Skeletal muscle tissue (tissue), 4 donors: ENCODE measurements around the gene ANKRD30A. TPM values are rescaled to one million over a fixed set of nuclear protein-coding genes. Genes with fewer than 3 reads are reported as not detected.
"Not testable (repeated sequence)": the region's sequence is repeated elsewhere in the genome, so short reads cannot be mapped to it uniquely, and the experiment has no call there.

Source experiments
- H3K27ac ChIP-seq: one replicate; pipeline ENCODE4 v1.7.0; 2013; ENCODE audit warnings: mild to moderate bottlenecking, low read depth, low read length, inconsistent platforms
- H3K27me3 ChIP-seq, 3 donors: one replicate each; pipeline ENCODE4 v1.7.0; 2013; ENCODE audit warnings: low read length in 3 of 3; ENCODE audit not compliant: control insufficient read depth in 3 of 3, insufficient read depth in 3 of 3
- H3K36me3 ChIP-seq, 3 donors: one replicate each; pipeline ENCODE4 v1.7.0; 2013; ENCODE audit warnings: low read length in 3 of 3; ENCODE audit not compliant: control insufficient read depth in 3 of 3, insufficient read depth in 3 of 3
- H3K4me1 ChIP-seq, 3 donors: one replicate each; pipeline ENCODE4 v1.7.0; 2013; ENCODE audit warnings: low read length in 3 of 3, mild to moderate bottlenecking in 3 of 3; ENCODE audit not compliant: control insufficient read depth in 3 of 3, insufficient read depth in 3 of 3
- H3K4me3 ChIP-seq, 3 donors: one replicate each; pipeline ENCODE4 v1.7.0; 2013; ENCODE audit warnings: low read length in 3 of 3
- H3K9ac ChIP-seq, 3 donors: one replicate each; pipeline ENCODE4 v1.7.0; 2013; ENCODE audit warnings: low read length in 3 of 3, mild to moderate bottlenecking in 3 of 3, moderate library complexity in 2 of 3, low read depth in 1 of 3
- H3K9me3 ChIP-seq, 3 donors: one replicate each; pipeline ENCODE4 v1.7.0; 2013; ENCODE audit warnings: low read length in 3 of 3; ENCODE audit not compliant: control insufficient read depth in 3 of 3
- total RNA-seq: library from RNA; depleted of rRNA; stranded (reverse); fragments of >200 nt; gene quantifications from one replicate; pipeline ENCODE4 v1.2.3, GENCODE V29; 2014
- donor health status: Osteomylitis.

ANKRD30A gene
- total RNA-seq, 1 donor from 2014 or later = not detected

GRCh38 chr10:37314350-37314749, 189.0 kb downstream of the ANKRD30A start:
- Histone ChIP-seq H3K27ac (no peak overlapping the region), H3K4me1 (no peaks in the 10 kb centered on the region), H3K4me3 (no peak overlapping the region), H3K9ac (no peak overlapping the region), H3K27me3 (no peaks in the 10 kb centered on the region), H3K36me3 (no peaks in the 10 kb centered on the region), H3K9me3 (no peaks in the 10 kb centered on the region)

GRCh38 chr10:37314862-37315261, 189.5 kb downstream of the ANKRD30A start:
- no peaks in the 10 kb centered on the region for H3K4me1 ChIP-seq
- H3K27ac ChIP-seq = no peak overlapping the region

DNA sequence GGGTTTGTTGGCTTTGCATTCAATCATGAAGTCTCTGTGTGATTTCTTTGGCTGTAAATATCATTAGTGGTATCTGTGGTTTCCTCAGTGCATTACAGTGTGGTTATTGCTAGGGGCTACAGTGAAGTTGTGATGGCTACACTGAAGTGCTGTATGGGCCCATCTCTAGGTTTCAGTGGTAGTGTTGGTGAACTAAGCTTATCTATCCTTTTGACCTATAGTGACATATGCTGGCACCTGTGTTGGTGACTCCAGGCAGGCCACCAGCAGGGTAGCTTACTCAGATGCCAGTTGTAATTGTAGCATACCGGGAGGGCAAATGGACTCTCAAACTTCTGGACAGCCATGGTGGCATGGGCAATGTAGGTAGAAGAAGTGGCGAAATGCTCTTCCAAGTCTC, 219.0 kb downstream of the ANKRD30A start:
- Histone ChIP-seq H3K9ac (no peak overlapping the region), H3K4me3 (no peak overlapping the region), H3K9me3 (no peaks in the 10 kb centered on the region), H3K36me3 (no peaks in the 10 kb centered on the region), H3K4me1 (no peaks in the 10 kb centered on the region), H3K27me3 (no peaks in the 10 kb centered on the region), H3K27ac (no peak overlapping the region)

More at GRCh38 chr10:37314862-37315261, 189.5 kb downstream of the ANKRD30A start:
- no peaks in the 10 kb centered on the region for H3K9me3 ChIP-seq
- H3K36me3 ChIP-seq = no peaks in the 10 kb centered on the region
- H3K27me3 ChIP-seq = no peaks in the 10 kb centered on the region
- no peak overlapping the region for H3K4me3 ChIP-seq
- H3K9ac ChIP-seq = no peak overlapping the region

GRCh38 chr10:37379991-37380390, 254.6 kb downstream of the ANKRD30A start:
- H3K9ac ChIP-seq = no peak overlapping the region
- H3K4me1 ChIP-seq = no peaks in the 10 kb centered on the region
- no peaks in the 10 kb centered on the region for H3K27me3 ChIP-seq
- H3K4me3 ChIP-seq = no peak overlapping the region
- H3K27ac ChIP-seq = no peak overlapping the region
- H3K36me3 ChIP-seq = no peaks in the 10 kb centered on the region
- no peaks in the 10 kb centered on the region for H3K9me3 ChIP-seq

DNA sequence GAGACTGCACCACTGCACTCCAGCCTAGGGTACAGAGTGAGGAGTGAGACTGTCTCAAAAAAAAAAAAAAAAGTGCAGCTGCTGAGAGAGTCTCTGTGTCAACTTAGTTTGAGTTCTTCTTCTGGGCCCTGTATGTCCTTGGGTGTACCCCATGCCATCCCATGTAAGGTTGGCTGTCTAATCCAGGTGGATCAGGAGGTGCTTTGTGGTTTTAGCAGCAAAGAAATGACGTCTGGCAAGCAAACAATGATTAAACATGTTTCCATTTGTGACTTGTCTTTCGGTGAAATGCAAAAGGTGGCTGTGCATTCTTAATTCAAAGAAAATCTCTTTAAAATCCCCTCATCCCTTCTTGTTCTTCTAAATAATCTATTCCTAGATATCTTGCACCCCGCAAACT, 255.9 kb downstream of the ANKRD30A start:
- Histone ChIP-seq H3K9me3 (no peaks in the 10 kb centered on the region), H3K4me1 (no peaks in the 10 kb centered on the region), H3K36me3 (no peaks in the 10 kb centered on the region), H3K9ac (no peak overlapping the region), H3K27me3 (no peaks in the 10 kb centered on the region), H3K27ac (no peak overlapping the region), H3K4me3 (no peak overlapping the region)

- no peaks in the 10 kb centered on the region for H3K36me3 ChIP-seq
- H3K9me3 ChIP-seq = no peaks in the 10 kb centered on the region
- H3K9ac ChIP-seq = no peak overlapping the region
- H3K4me3 ChIP-seq = no peak overlapping the region
- no peaks in the 10 kb centered on the region for H3K4me1 ChIP-seq
- H3K27ac ChIP-seq = no peak overlapping the region
- H3K27me3 ChIP-seq = no peaks in the 10 kb centered on the region
Observed at GRCh38 chr10:37384923-37385322, 259.5 kb downstream of the ANKRD30A start.

DNA sequence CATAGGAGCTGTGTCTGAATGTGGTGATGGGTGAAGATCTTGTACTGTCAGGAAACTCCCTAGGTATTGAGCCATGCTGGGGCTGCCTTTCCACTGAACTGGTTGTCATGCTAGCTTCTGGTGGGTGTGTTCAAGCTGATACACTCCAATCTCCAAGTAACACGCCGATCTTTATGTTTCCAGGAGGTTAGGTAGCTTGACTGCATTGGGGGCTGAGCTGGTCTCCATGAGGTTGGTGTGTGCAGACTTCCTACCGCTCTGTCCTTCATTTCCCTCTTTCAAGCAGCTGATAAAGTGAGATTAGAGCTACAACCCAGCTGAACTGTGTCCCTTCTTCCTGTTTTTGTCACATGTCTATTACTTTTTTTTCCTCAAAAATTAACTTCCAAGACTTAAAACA, 265.5 kb downstream of the ANKRD30A start:
- H3K27me3 ChIP-seq = no peaks in the 10 kb centered on the region
- no peak overlapping the region for H3K9ac ChIP-seq
- H3K4me1 ChIP-seq = no peaks in the 10 kb centered on the region
- H3K36me3 ChIP-seq = no peaks in the 10 kb centered on the region
- H3K4me3 ChIP-seq = no peak overlapping the region
- no peak overlapping the region for H3K27ac ChIP-seq
- peaks cover 0 to 1% (median 0%) of the 10 kb centered on the region in 3 donors for H3K9me3 ChIP-seq

GRCh38 chr10:37400774-37401173, 275.4 kb downstream of the ANKRD30A start:
- not testable (repeated sequence) for H3K27me3 ChIP-seq, H3K9me3 ChIP-seq, H3K27ac ChIP-seq, H3K36me3 ChIP-seq, H3K4me1 ChIP-seq, H3K4me3 ChIP-seq, H3K9ac ChIP-seq

DNA sequence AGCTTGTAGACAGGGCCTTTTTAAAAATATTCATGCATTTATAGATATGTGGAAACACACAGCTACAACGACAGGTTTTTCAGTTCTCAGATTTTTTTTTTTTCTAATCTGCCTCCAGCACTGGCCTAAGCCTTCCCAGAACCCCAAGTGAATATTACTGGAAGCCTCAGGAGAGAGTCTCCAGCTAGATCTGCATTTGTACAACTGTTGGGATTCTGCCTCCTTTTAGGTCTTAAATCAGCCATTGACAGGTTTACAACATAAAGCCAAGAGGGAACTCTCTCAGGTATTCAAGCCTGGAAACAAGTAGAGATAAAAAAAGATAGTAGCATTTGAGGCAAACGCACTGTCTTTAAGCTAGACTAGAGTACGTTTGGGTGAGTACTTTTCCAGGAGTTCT, 275.8 kb downstream of the ANKRD30A start:
- Histone ChIP-seq H3K36me3 (no peaks in the 10 kb centered on the region), H3K9me3 (no peaks in the 10 kb centered on the region), H3K27ac (no peak overlapping the region), H3K27me3 (no peaks in the 10 kb centered on the region), H3K9ac (no peak overlapping the region), H3K4me1 (no peaks in the 10 kb centered on the region), H3K4me3 (no peak overlapping the region)

DNA sequence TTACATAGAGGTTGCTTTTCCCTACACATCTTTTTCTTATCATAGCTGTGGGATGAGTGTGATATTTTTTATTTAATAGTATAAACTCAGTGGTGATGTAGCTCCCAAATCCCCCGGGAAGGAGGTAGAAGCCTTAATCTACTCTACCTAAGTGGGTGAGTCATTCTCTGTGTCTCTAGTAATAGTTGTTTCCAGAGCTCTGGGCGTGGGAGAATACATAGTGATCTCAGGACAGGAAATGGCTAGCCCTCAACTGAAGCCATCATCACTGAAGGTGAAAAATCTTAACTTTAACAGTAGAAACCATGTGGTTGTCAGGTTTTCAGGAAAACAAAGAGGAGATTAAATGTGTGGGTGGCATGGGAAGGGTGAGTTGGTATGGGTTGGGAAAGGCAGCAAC, 278.4 kb downstream of the ANKRD30A start:
- Histone ChIP-seq H3K27ac (no peak overlapping the region), H3K9ac (no peak overlapping the region), H3K36me3 (no peaks in the 10 kb centered on the region), H3K9me3 (no peaks in the 10 kb centered on the region), H3K4me1 (no peaks in the 10 kb centered on the region), H3K4me3 (no peak overlapping the region), H3K27me3 (no peaks in the 10 kb centered on the region)
